ENCODE results near the gene IGFLR1.

DNA sequence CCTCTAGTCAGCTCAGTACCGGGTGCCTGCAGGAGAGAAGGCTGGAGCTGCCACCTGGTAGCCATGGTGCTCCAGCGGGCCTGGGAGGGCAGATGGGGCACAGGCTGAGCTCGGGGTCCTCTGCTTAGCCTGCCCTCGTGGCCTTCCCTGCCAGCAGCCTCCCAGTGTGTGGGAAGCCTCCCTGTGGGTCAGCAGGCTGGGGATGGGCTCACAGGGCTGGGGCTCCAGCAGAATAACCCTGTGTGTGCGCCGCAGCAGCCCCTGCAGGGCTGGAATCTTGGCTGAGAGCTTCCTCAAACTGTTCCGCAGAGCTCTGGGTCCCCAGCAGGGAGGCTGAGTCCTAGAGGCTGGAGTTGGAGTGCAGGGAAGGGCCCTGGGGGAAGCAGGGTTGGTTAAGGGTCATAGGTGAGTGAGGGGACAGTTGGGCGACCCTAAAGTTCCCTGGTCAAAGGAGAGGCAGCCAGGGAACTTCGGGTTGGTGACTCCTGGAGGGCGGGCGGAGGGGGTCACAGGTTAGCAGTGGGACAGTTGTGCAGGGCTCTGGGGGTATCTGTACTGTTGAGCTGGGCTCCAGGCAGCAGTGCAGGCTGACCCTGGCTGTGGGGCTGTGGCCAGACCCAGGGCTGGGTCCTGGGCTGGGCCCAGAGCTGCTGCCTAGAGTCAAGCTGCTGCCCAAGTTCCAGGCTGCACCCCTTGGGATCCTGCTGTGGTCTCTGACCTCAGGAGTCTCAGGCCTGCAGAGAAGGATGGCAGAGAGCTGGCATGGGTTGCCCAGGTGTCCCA lies 47.1 kb upstream of the IGFLR1 start:
- TF ChIP-seq EZH2 (IDR thresholded peaks at IDR 0.05; ENCODE audit: borderline replicate concordance, low read depth, low read length): no peak
- TF ChIP-seq, protein P1, sequence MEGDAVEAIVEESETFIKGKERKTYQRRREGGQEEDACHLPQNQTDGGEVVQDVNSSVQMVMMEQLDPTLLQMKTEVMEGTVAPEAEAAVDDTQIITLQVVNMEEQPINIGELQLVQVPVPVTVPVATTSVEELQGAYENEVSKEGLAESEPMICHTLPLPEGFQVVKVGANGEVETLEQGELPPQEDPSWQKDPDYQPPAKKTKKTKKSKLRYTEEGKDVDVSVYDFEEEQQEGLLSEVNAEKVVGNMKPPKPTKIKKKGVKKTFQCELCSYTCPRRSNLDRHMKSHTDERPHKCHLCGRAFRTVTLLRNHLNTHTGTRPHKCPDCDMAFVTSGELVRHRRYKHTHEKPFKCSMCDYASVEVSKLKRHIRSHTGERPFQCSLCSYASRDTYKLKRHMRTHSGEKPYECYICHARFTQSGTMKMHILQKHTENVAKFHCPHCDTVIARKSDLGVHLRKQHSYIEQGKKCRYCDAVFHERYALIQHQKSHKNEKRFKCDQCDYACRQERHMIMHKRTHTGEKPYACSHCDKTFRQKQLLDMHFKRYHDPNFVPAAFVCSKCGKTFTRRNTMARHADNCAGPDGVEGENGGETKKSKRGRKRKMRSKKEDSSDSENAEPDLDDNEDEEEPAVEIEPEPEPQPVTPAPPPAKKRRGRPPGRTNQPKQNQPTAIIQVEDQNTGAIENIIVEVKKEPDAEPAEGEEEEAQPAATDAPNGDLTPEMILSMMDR (IDR thresholded peaks at IDR 0.05 in 2 of 3, conservative IDR thresholded peaks at IDR 0.05 in 1 of 3; ENCODE audit: insufficient read depth in 2 of 3, low read depth in 1 of 3, low read length in 3 of 3): no peak
- no peak for TF ChIP-seq TCF7L2 (IDR thresholded peaks at IDR 0.05; ENCODE audit: low read depth, low read length)
- TF ChIP-seq MXI1 (IDR thresholded peaks at IDR 0.05; ENCODE audit: low read depth, low read length): no peak
- TF ChIP-seq ZNF263 (CRISPR knock-in tag; IDR thresholded peaks at IDR 0.05; ENCODE audit: borderline replicate concordance): no peak
- no peak for TF ChIP-seq EWSR1 (IDR thresholded peaks at IDR 0.05; ENCODE audit: borderline replicate concordance, low read depth, partially characterized antibody)
- no peak for TF ChIP-seq EP400 (IDR thresholded peaks at IDR 0.05)
- TF ChIP-seq ETV6 (IDR thresholded peaks at IDR 0.05; ENCODE audit: borderline replicate concordance in 1 of 2, low read depth in 2 of 2, low read length in 1 of 2): no peak
- no peak for TF ChIP-seq ETV6 (CRISPR knock-in tag; IDR thresholded peaks at IDR 0.05; ENCODE audit: borderline replicate concordance)
- no peak for TF ChIP-seq GATAD2B (IDR thresholded peaks at IDR 0.05; ENCODE audit: borderline replicate concordance)
- no peak for TF ChIP-seq ZNF121 (CRISPR knock-in tag; conservative IDR thresholded peaks at IDR 0.05)
- TF ChIP-seq, protein P2, sequence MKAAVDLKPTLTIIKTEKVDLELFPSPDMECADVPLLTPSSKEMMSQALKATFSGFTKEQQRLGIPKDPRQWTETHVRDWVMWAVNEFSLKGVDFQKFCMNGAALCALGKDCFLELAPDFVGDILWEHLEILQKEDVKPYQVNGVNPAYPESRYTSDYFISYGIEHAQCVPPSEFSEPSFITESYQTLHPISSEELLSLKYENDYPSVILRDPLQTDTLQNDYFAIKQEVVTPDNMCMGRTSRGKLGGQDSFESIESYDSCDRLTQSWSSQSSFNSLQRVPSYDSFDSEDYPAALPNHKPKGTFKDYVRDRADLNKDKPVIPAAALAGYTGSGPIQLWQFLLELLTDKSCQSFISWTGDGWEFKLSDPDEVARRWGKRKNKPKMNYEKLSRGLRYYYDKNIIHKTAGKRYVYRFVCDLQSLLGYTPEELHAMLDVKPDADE (conservative IDR thresholded peaks at IDR 0.05; ENCODE audit: control insufficient read depth, low read depth, low read length): no peak
- no peak for TF ChIP-seq ARNT (IDR thresholded peaks at IDR 0.05)
